ENCODE data around the gene CTXND1. TPM values are rescaled to one million over a fixed set of nuclear protein-coding genes. Genes with fewer than 3 reads are reported as not detected.
A peak's percentile ranks its signal among the peaks of the same experiment; 100 is the strongest.
"Not testable (repeated sequence)": the region's sequence is repeated elsewhere in the genome, so short reads cannot be mapped to it uniquely, and the experiment has no call there.

CTXND1 gene
- total RNA-seq, 4 donors from 2014 or later, result 0.03 to 0.07 TPM; not detected in 2

GRCh38 chr15:80155378-80156175 is 96.4 kb downstream of the CTXND1 start:
- H3K9me3 ChIP-seq; H3K27ac ChIP-seq; ATAC-seq; H3K27me3 ChIP-seq; H3K4me3 ChIP-seq; intact Hi-C loops (cut with DNase I; ENCODE audit: low total_unique reads): not testable (repeated sequence)
- TF ChIP-seq POLR2A (IDR thresholded peaks at IDR 0.05), result peak in 1 of 2 donors; percentile 3
- Histone ChIP-seq H3K36me3 (peaks cover 0 to 27% of the 10 kb centered on the region in 2 donors), H3K4me1 (peaks cover 32% of the 10 kb centered on the region in 2 donors)
- in situ Hi-C loops (cut with MboI; ENCODE audit: low sequenced_read_pairs in 4 of 4), result loop anchor here in 3 of 4 donors (25.0 kb wide), 2 partner anchors 93 to 243 kb away; partner anchors contain the start of gene ZFAND6 (in 1 of the 3)
- peak in 1 of 2 donors; percentile 39 for DNase-seq

GRCh38 chr15:80155001-80155377 is 97.0 kb downstream of the CTXND1 start:
- H3K36me3 ChIP-seq, result peaks cover 0 to 21% of the 10 kb centered on the region in 2 donors
- peaks cover 38% of the 10 kb centered on the region in 2 donors for H3K4me1 ChIP-seq
- ATAC-seq (no peak), DNase-seq (no peak)
- no peaks in the 10 kb centered on the region for H3K27me3 ChIP-seq
- in situ Hi-C loops (cut with MboI; ENCODE audit: low sequenced_read_pairs in 4 of 4), result loop anchor here in 3 of 4 donors (25.0 kb wide), 2 partner anchors 93 to 243 kb away; partner anchors contain the start of gene ZFAND6 (in 1 of the 3)
- no peak overlapping the region for H3K27ac ChIP-seq
- TF ChIP-seq POLR2A (IDR thresholded peaks at IDR 0.05), result peak in 1 of 2 donors; percentile 5
- TF ChIP-seq CTCF (IDR thresholded peaks at IDR 0.05 in 4 of 5, conservative IDR thresholded peaks at IDR 0.05 in 1 of 5), result no peak
- no peak overlapping the region for H3K4me3 ChIP-seq
- intact Hi-C loops (cut with DNase I; ENCODE audit: low total_unique reads), result no loop called here
- no peaks in the 10 kb centered on the region for H3K9me3 ChIP-seq

- Histone ChIP-seq H3K9me3 (no peaks in the 10 kb centered on the region), H3K27me3 (no peaks in the 10 kb centered on the region), H3K4me1 (peaks cover 38 to 45% of the 10 kb centered on the region in 2 donors), H3K4me3 (no peak overlapping the region), H3K36me3 (peaks cover 0 to 14% of the 10 kb centered on the region in 2 donors), H3K27ac (peak overlapping the region; percentile 86 to 91 (median 90))
- no peak for TF ChIP-seq CTCF (IDR thresholded peaks at IDR 0.05 in 4 of 5, conservative IDR thresholded peaks at IDR 0.05 in 1 of 5)
- no peak for TF ChIP-seq POLR2A (IDR thresholded peaks at IDR 0.05)
- in situ Hi-C loops (cut with MboI; ENCODE audit: low sequenced_read_pairs in 4 of 4), result loop anchor here in 3 of 4 donors (25.0 kb wide), 2 partner anchors 92 to 242 kb away; partner anchors contain the start of gene ZFAND6 (in 1 of the 3)
- ATAC-seq, result no peak
- intact Hi-C loops (cut with DNase I; ENCODE audit: low total_unique reads), result loop anchor here (5.0 kb wide), 2 partner anchors 257 to 1282 kb away; partner anchors contain the start of genes MORF4L1 and MTHFS
- DNase-seq, result no peak
Measured at GRCh38 chr15:80154336-80154735, 97.7 kb downstream of the CTXND1 start.

- Histone ChIP-seq H3K27ac (peak overlapping the region; percentile 86 to 91 (median 90)), H3K36me3 (peaks cover 0 to 11% of the 10 kb centered on the region in 2 donors), H3K4me3 (peak overlapping the region in 3 of 4 donors; percentile 64 to 91 (median 69)), H3K27me3 (no peaks in the 10 kb centered on the region), H3K9me3 (no peaks in the 10 kb centered on the region), H3K4me1 (peaks cover 38 to 45% of the 10 kb centered on the region in 2 donors)
- TF ChIP-seq POLR2A (IDR thresholded peaks at IDR 0.05) (no peak), CTCF (IDR thresholded peaks at IDR 0.05 in 4 of 5, conservative IDR thresholded peaks at IDR 0.05 in 1 of 5) (no peak)
- no peak for ATAC-seq
- in situ Hi-C loops (cut with MboI; ENCODE audit: low sequenced_read_pairs in 4 of 4), result loop anchor here in 3 of 4 donors (25.0 kb wide), 2 partner anchors 92 to 242 kb away; partner anchors contain the start of gene ZFAND6 (in 1 of the 3)
- intact Hi-C loops (cut with DNase I; ENCODE audit: low total_unique reads), result loop anchor here (2.0 to 5.0 kb wide), 3 partner anchors 21 to 1282 kb away; partner anchors contain the start of genes MORF4L1 and MTHFS
- no peak for DNase-seq
Measured at GRCh38 chr15:80153900-80154299, 98.1 kb downstream of the CTXND1 start.

All from gastrocnemius medialis (tissue), 4 donors.